Measurements from ENCODE around the gene GNAO1. TPM values are rescaled to one million over a fixed set of nuclear protein-coding genes. Genes with fewer than 3 reads are reported as not detected.
"Not testable (repeated sequence)": the region's sequence is repeated elsewhere in the genome, so short reads cannot be mapped to it uniquely, and the experiment has no call there.

Gene GNAO1
- polyA plus RNA-seq, 4 donors = 0.81 to 8.2 (median 3.2) TPM

- Histone ChIP-seq H3K4me1 (ENCODE audit: control insufficient read depth in 3 of 3, insufficient read depth in 2 of 3, low read depth in 1 of 3, low read length in 2 of 3) (no peaks in the 10 kb centered on the region), H3K4me3 (ENCODE audit: low read depth in 1 of 3, low read length in 3 of 3) (no peak overlapping the region), H3K9me3 (ENCODE audit: control insufficient read depth in 2 of 2, insufficient read depth in 1 of 2, low read depth in 1 of 2, low read length in 1 of 2) (no peaks in the 10 kb centered on the region), H3K27me3 (ENCODE audit: control insufficient read depth in 3 of 3, insufficient read depth in 3 of 3, low read length in 3 of 3) (no peaks in the 10 kb centered on the region), H3K36me3 (ENCODE audit: control insufficient read depth in 3 of 3, insufficient read depth in 2 of 3, low read depth in 1 of 3, low read length in 3 of 3) (peaks cover 12 to 42% (median 15%) of the 10 kb centered on the region in 3 donors), H3K27ac (ENCODE audit: low read depth in 1 of 3, low read length in 2 of 3) (no peak overlapping the region)
- WGBS, 3 donors = 82 to 89% (median 89%) methylated on average over 2 of the region's 2 CpGs
- no peak for DNase-seq
- no peak for FAIRE-seq
These were observed 179.0 kb downstream of the GNAO1 start for GRCh38 chr16:56370185-56370874.

GRCh38 chr16:56370875-56371659 is 179.8 kb downstream of the GNAO1 start:
- H3K36me3 ChIP-seq (ENCODE audit: control insufficient read depth in 3 of 3, insufficient read depth in 2 of 3, low read depth in 1 of 3, low read length in 3 of 3) = peaks cover 10 to 36% (median 15%) of the 10 kb centered on the region in 3 donors
- peak overlapping the region in 1 of 3 donors; percentile 52 for H3K27ac ChIP-seq (ENCODE audit: low read depth in 1 of 3, low read length in 2 of 3)
- DNase-seq = no peak
- H3K4me1 ChIP-seq (ENCODE audit: control insufficient read depth in 3 of 3, insufficient read depth in 2 of 3, low read depth in 1 of 3, low read length in 2 of 3) = no peaks in the 10 kb centered on the region
- FAIRE-seq = no peak
- whole genome bisulfite sequencing, 3 donors = 47 to 60% (median 47%) methylated on average over 6 of the region's 6 CpGs
- no peaks in the 10 kb centered on the region for H3K9me3 ChIP-seq (ENCODE audit: control insufficient read depth in 2 of 2, insufficient read depth in 1 of 2, low read depth in 1 of 2, low read length in 1 of 2)
- no peak overlapping the region for H3K4me3 ChIP-seq (ENCODE audit: low read depth in 1 of 3, low read length in 3 of 3)
- no peaks in the 10 kb centered on the region for H3K27me3 ChIP-seq (ENCODE audit: control insufficient read depth in 3 of 3, insufficient read depth in 3 of 3, low read length in 3 of 3)

GRCh38 chr16:56371660-56371937 is 180.3 kb downstream of the GNAO1 start:
- Histone ChIP-seq H3K27me3 (ENCODE audit: control insufficient read depth in 3 of 3, insufficient read depth in 3 of 3, low read length in 3 of 3) (no peaks in the 10 kb centered on the region), H3K4me1 (ENCODE audit: control insufficient read depth in 3 of 3, insufficient read depth in 2 of 3, low read depth in 1 of 3, low read length in 2 of 3) (no peaks in the 10 kb centered on the region), H3K4me3 (ENCODE audit: low read depth in 1 of 3, low read length in 3 of 3) (no peak overlapping the region), H3K36me3 (ENCODE audit: control insufficient read depth in 3 of 3, insufficient read depth in 2 of 3, low read depth in 1 of 3, low read length in 3 of 3) (peaks cover 10 to 34% (median 13%) of the 10 kb centered on the region in 3 donors), H3K27ac (ENCODE audit: low read depth in 1 of 3, low read length in 2 of 3) (no peak overlapping the region), H3K9me3 (ENCODE audit: control insufficient read depth in 2 of 2, insufficient read depth in 1 of 2, low read depth in 1 of 2, low read length in 1 of 2) (no peaks in the 10 kb centered on the region)
- FAIRE-seq (no peak), DNase-seq (no peak)
- WGBS, 3 donors = 86 to 100% (median 87%) methylated on average over 1 of the region's 1 CpG

GRCh38 chr16:56372013-56372634 is 180.8 kb downstream of the GNAO1 start:
- Histone ChIP-seq H3K27ac (ENCODE audit: low read depth in 1 of 3, low read length in 2 of 3) (no peak overlapping the region), H3K4me1 (ENCODE audit: control insufficient read depth in 3 of 3, insufficient read depth in 2 of 3, low read depth in 1 of 3, low read length in 2 of 3) (no peaks in the 10 kb centered on the region), H3K27me3 (ENCODE audit: control insufficient read depth in 3 of 3, insufficient read depth in 3 of 3, low read length in 3 of 3) (no peaks in the 10 kb centered on the region), H3K36me3 (ENCODE audit: control insufficient read depth in 3 of 3, insufficient read depth in 2 of 3, low read depth in 1 of 3, low read length in 3 of 3) (peaks cover 9 to 28% (median 9%) of the 10 kb centered on the region in 3 donors), H3K4me3 (ENCODE audit: low read depth in 1 of 3, low read length in 3 of 3) (no peak overlapping the region), H3K9me3 (ENCODE audit: control insufficient read depth in 2 of 2, insufficient read depth in 1 of 2, low read depth in 1 of 2, low read length in 1 of 2) (no peaks in the 10 kb centered on the region)
- DNase-seq (no peak), FAIRE-seq (no peak)
- WGBS, 3 donors = 77 to 88% (median 81%) methylated on average over 7 of the region's 7 CpGs

- WGBS, 3 donors = 87 to 96% (median 89%) methylated on average over 4 of the region's 4 CpGs
- no peak overlapping the region for H3K4me3 ChIP-seq (ENCODE audit: low read depth in 1 of 3, low read length in 3 of 3)
- no peaks in the 10 kb centered on the region for H3K9me3 ChIP-seq (ENCODE audit: control insufficient read depth in 2 of 2, insufficient read depth in 1 of 2, low read depth in 1 of 2, low read length in 1 of 2)
- no peaks in the 10 kb centered on the region for H3K27me3 ChIP-seq (ENCODE audit: control insufficient read depth in 3 of 3, insufficient read depth in 3 of 3, low read length in 3 of 3)
- no peak overlapping the region for H3K27ac ChIP-seq (ENCODE audit: low read depth in 1 of 3, low read length in 2 of 3)
- no peaks in the 10 kb centered on the region for H3K4me1 ChIP-seq (ENCODE audit: control insufficient read depth in 3 of 3, insufficient read depth in 2 of 3, low read depth in 1 of 3, low read length in 2 of 3)
- DNase-seq = no peak
- FAIRE-seq = no peak
- H3K36me3 ChIP-seq (ENCODE audit: control insufficient read depth in 3 of 3, insufficient read depth in 2 of 3, low read depth in 1 of 3, low read length in 3 of 3) = peaks cover 3 to 21% (median 9%) of the 10 kb centered on the region in 3 donors
These were observed 181.7 kb downstream of the GNAO1 start for GRCh38 chr16:56373003-56373402.

- DNase-seq; H3K27ac ChIP-seq (ENCODE audit: low read depth in 1 of 3, low read length in 2 of 3); H3K27me3 ChIP-seq (ENCODE audit: control insufficient read depth in 3 of 3, insufficient read depth in 3 of 3, low read length in 3 of 3); H3K4me3 ChIP-seq (ENCODE audit: low read depth in 1 of 3, low read length in 3 of 3); H3K4me1 ChIP-seq (ENCODE audit: control insufficient read depth in 3 of 3, insufficient read depth in 2 of 3, low read depth in 1 of 3, low read length in 2 of 3); FAIRE-seq: not testable (repeated sequence)
- Histone ChIP-seq H3K36me3 (ENCODE audit: control insufficient read depth in 3 of 3, insufficient read depth in 2 of 3, low read depth in 1 of 3, low read length in 3 of 3) (peaks cover 3 to 27% (median 5%) of the 10 kb centered on the region in 3 donors), H3K9me3 (ENCODE audit: control insufficient read depth in 2 of 2, insufficient read depth in 1 of 2, low read depth in 1 of 2, low read length in 1 of 2) (peaks cover 0 to 19% of the 10 kb centered on the region in 2 donors)
- WGBS, 3 donors = 95% methylated on average over 6 of the region's 6 CpGs
These were observed 184.5 kb downstream of the GNAO1 start for GRCh38 chr16:56375792-56376191.

- H3K27me3 ChIP-seq (ENCODE audit: control insufficient read depth in 3 of 3, insufficient read depth in 3 of 3, low read length in 3 of 3); H3K4me1 ChIP-seq (ENCODE audit: control insufficient read depth in 3 of 3, insufficient read depth in 2 of 3, low read depth in 1 of 3, low read length in 2 of 3); H3K27ac ChIP-seq (ENCODE audit: low read depth in 1 of 3, low read length in 2 of 3); H3K4me3 ChIP-seq (ENCODE audit: low read depth in 1 of 3, low read length in 3 of 3); DNase-seq; FAIRE-seq: not testable (repeated sequence)
- H3K36me3 ChIP-seq (ENCODE audit: control insufficient read depth in 3 of 3, insufficient read depth in 2 of 3, low read depth in 1 of 3, low read length in 3 of 3) = peaks cover 10 to 24% (median 23%) of the 10 kb centered on the region in 3 donors
- 95 to 96% (median 95%) methylated on average over 6 of the region's 6 CpGs for WGBS, 3 donors
- peaks cover 0 to 23% of the 10 kb centered on the region in 2 donors for H3K9me3 ChIP-seq (ENCODE audit: control insufficient read depth in 2 of 2, insufficient read depth in 1 of 2, low read depth in 1 of 2, low read length in 1 of 2)
These were observed 187.8 kb downstream of the GNAO1 start for GRCh38 chr16:56379044-56379443.

- peaks cover 0 to 23% of the 10 kb centered on the region in 2 donors for H3K9me3 ChIP-seq (ENCODE audit: control insufficient read depth in 2 of 2, insufficient read depth in 1 of 2, low read depth in 1 of 2, low read length in 1 of 2)
- not testable (repeated sequence) for H3K4me1 ChIP-seq (ENCODE audit: control insufficient read depth in 3 of 3, insufficient read depth in 2 of 3, low read depth in 1 of 3, low read length in 2 of 3); H3K27me3 ChIP-seq (ENCODE audit: control insufficient read depth in 3 of 3, insufficient read depth in 3 of 3, low read length in 3 of 3); H3K27ac ChIP-seq (ENCODE audit: low read depth in 1 of 3, low read length in 2 of 3); FAIRE-seq; DNase-seq; H3K4me3 ChIP-seq (ENCODE audit: low read depth in 1 of 3, low read length in 3 of 3)
- WGBS, 3 donors = 94 to 97% (median 96%) methylated on average over 3 of the region's 3 CpGs
- peaks cover 17 to 36% (median 36%) of the 10 kb centered on the region in 3 donors for H3K36me3 ChIP-seq (ENCODE audit: control insufficient read depth in 3 of 3, insufficient read depth in 2 of 3, low read depth in 1 of 3, low read length in 3 of 3)
These were observed 189.6 kb downstream of the GNAO1 start for GRCh38 chr16:56380778-56381485.
